SK-N-SH (cell line): ENCODE results near the gene SLC34A3. TPM values are rescaled to one million over a fixed set of nuclear protein-coding genes. Genes with fewer than 3 reads are reported as not detected.

Source experiments
- CTCF ChIA-PET: fragments of 300-600, 350-600 bp; formaldehyde crosslinking; extraction: SDS; loops from one replicate; lab custom pipeline; 2021; lab: Yijun Ruan, JAX
- POLR2A ChIA-PET: fragments of 350-600 bp; sonication (Branson Sonifier 250); formaldehyde crosslinking; extraction: SDS; loops from one replicate; lab custom pipeline; 2020; ENCODE audit warnings: antibody characterized with exemption, inconsistent platforms; lab: Yijun Ruan, JAX
- DNase-seq: peaks from one replicate; pipeline ENCODE4 v3.0.0; 2012
- H2AFZ ChIP-seq: fragments of 200-600 bp; sonication (generic); 2 replicates; pipeline ENCODE4 v1.8.1; 2016; ENCODE audit warnings: antibody characterized with exemption, mild to moderate bottlenecking, low read depth
- H3F3A ChIP-seq: fragments of 200-600 bp; sonication (generic); replicated peaks from 2 replicates; pipeline ENCODE3; 2016; ENCODE audit warnings: antibody characterized with exemption, mild to moderate bottlenecking; ENCODE audit not compliant: insufficient read depth
- H3K27ac ChIP-seq, 2 experiments: fragments of 200-500 bp in 1 of 2; fragments of 200-600 bp in 1 of 2; sonication (Bioruptor generic) in 1 of 2; sonication (generic), shearing (Covaris generic) in 1 of 2; 2 replicates each; pipeline versions ENCODE4 v1.5.1 to v1.6.1; 2014 to 2016; ENCODE audit warnings: low read depth in 2 of 2, inconsistent platforms in 1 of 2, low read length in 1 of 2, mild to moderate bottlenecking in 1 of 2, mixed read lengths in 1 of 2
- H3K27me3 ChIP-seq: fragments of 200-600 bp; sonication (generic), shearing (Covaris generic); 2 replicates; pipeline ENCODE4 v1.6.1; 2016; ENCODE audit warnings: mixed run types; ENCODE audit not compliant: insufficient read depth
- H3K36me3 ChIP-seq, 2 experiments: fragments of 200-500 bp in 1 of 2; fragments of 200-600 bp in 1 of 2; sonication (Bioruptor generic) in 1 of 2; sonication (generic) in 1 of 2; replicated peaks in 1 of 2; 2 replicates each; pipeline versions ENCODE3 to v1.5.1; 2014 to 2016; ENCODE audit warnings: low read length in 1 of 2, mild to moderate bottlenecking in 1 of 2; ENCODE audit not compliant: insufficient read depth in 2 of 2, control insufficient read depth in 1 of 2
- H3K4me1 ChIP-seq, 2 experiments: fragments of 200-500 bp in 1 of 2; fragments of 200-600 bp in 1 of 2; sonication (Bioruptor generic) in 1 of 2; sonication (generic), shearing (Covaris generic) in 1 of 2; 2 replicates each; pipeline versions ENCODE4 v1.5.1 to v1.6.1; 2014 to 2016; ENCODE audit warnings: low read depth in 1 of 2, low read length in 1 of 2, mixed run types in 1 of 2; ENCODE audit not compliant: insufficient read depth in 2 of 2, control insufficient read depth in 1 of 2
- H3K4me2 ChIP-seq: fragments of 200-600 bp; sonication (generic), shearing (Covaris generic); 2 replicates; pipeline ENCODE4 v1.6.1; 2017; ENCODE audit warnings: mixed run types
- H3K4me3 ChIP-seq, 2 experiments: fragments of 200-500 bp in 1 of 2; fragments of 200-600 bp in 1 of 2; sonication (Bioruptor generic) in 1 of 2; sonication (generic), shearing (Covaris generic) in 1 of 2; 2 replicates each; pipeline versions ENCODE4 v1.5.1 to v1.8.1; 2014 to 2016; ENCODE audit warnings: low read depth in 2 of 2, inconsistent platforms in 1 of 2, low read length in 1 of 2, mild to moderate bottlenecking in 1 of 2, mixed read lengths in 1 of 2, moderate library complexity in 1 of 2
- H3K79me2 ChIP-seq: fragments of 200-600 bp; sonication (generic); 2 replicates; pipeline ENCODE4 v1.8.1; 2017; ENCODE audit warnings: mild to moderate bottlenecking; ENCODE audit not compliant: insufficient read depth
- H3K9ac ChIP-seq: fragments of 200-600 bp; sonication (generic); 2 replicates; pipeline ENCODE4 v1.6.1; 2017; ENCODE audit warnings: mixed run types
- H3K9me2 ChIP-seq: fragments of 200-600 bp; sonication (generic); 2 replicates; pipeline ENCODE4 v1.6.1; 2017; ENCODE audit warnings: mixed run types
- H3K9me3 ChIP-seq: fragments of 200-600 bp; sonication (generic); 2 replicates; pipeline ENCODE4 v1.6.1; 2017; ENCODE audit warnings: mixed run types, mild to moderate bottlenecking, moderate library complexity
- H4K20me1 ChIP-seq: fragments of 200-600 bp; sonication (generic); 2 replicates; pipeline ENCODE4 v1.6.1; 2017; ENCODE audit warnings: mild to moderate bottlenecking, mixed run types; ENCODE audit not compliant: insufficient read depth
- CHD2 ChIP-seq: fragments of 150-350 bp; IDR thresholded peaks from 2 replicates; pipeline ENCODE4 v1.6.1; 2018; ENCODE audit warnings: low read length; ENCODE audit not compliant: partially characterized antibody
- ELF1 ChIP-seq: IDR thresholded peaks from 2 replicates; pipeline ENCODE4 v1.4.0; 2012
- EZH2phosphoT487 ChIP-seq: fragments of 200-600 bp; sonication (generic); IDR thresholded peaks from 2 replicates; pipeline ENCODE4 v1.6.1; 2017; ENCODE audit warnings: low read depth, mixed run types, mild to moderate bottlenecking, antibody characterized with exemption, moderate library complexity, borderline replicate concordance
- FOXM1 ChIP-seq: IDR thresholded peaks from 2 replicates; pipeline ENCODE4 v1.4.0; 2012; ENCODE audit warnings: low read depth, mild to moderate bottlenecking
- JUND ChIP-seq: IDR thresholded peaks from 2 replicates; pipeline ENCODE4 v1.4.0; 2012
- MEF2A ChIP-seq: IDR thresholded peaks from 2 replicates; pipeline ENCODE4 v1.4.0; 2012; ENCODE audit warnings: low read depth, borderline replicate concordance
- MXI1 ChIP-seq: IDR thresholded peaks from 2 replicates; pipeline ENCODE4 v1.6.1; 2012; ENCODE audit warnings: mild to moderate bottlenecking, low read depth, low read length, improper control_type of control experiment
- NFIC ChIP-seq: IDR thresholded peaks from 2 replicates; pipeline ENCODE4 v1.4.0; 2012; ENCODE audit warnings: borderline replicate concordance
- NRF1 ChIP-seq: IDR thresholded peaks from 2 replicates; pipeline ENCODE4 v1.6.1; 2012; ENCODE audit warnings: low read depth, mild to moderate bottlenecking, low read length
- RAD21 ChIP-seq: IDR thresholded peaks from 2 replicates; pipeline ENCODE4 v1.6.1; 2012; ENCODE audit warnings: mild to moderate bottlenecking, low read length
- RFX5 ChIP-seq: IDR thresholded peaks from 2 replicates; pipeline ENCODE4 v1.6.1; 2012; ENCODE audit warnings: mild to moderate bottlenecking, improper control_type of control experiment, low read length
- RXRA ChIP-seq: IDR thresholded peaks from 2 replicates; pipeline ENCODE4 v1.4.0; 2012; ENCODE audit warnings: low read depth, mild to moderate bottlenecking, borderline replicate concordance
- SMC3 ChIP-seq: IDR thresholded peaks from 2 replicates; pipeline ENCODE4 v1.6.1; 2012; ENCODE audit warnings: low read depth, low read length, improper control_type of control experiment
- TEAD4 ChIP-seq: IDR thresholded peaks from 2 replicates; pipeline ENCODE4 v1.4.0; 2012; ENCODE audit warnings: mild to moderate bottlenecking, borderline replicate concordance; ENCODE audit not compliant: insufficient read depth
- YY1 ChIP-seq: IDR thresholded peaks from 2 replicates; pipeline ENCODE4 v1.4.0; 2012; ENCODE audit warnings: low read depth, mild to moderate bottlenecking
- WGBS: methylation state at CpG from one replicate; pipeline ENCODE4 v1.1.6; 2017; ENCODE audit warnings: low lambda C conversion rate; 5-methylcytosine and 5-hydroxymethylcytosine counted together
- polyA plus RNA-seq, 3 experiments: library from polyadenylated mRNA; depleted of rRNA; stranded (reverse); fragments of >200 nt; gene quantifications; 2 replicates each; pipeline ENCODE4 v1.2.3, GENCODE V29; 2012
- TF ChIP-seq, protein P1 (sequence below): IDR thresholded peaks from 2 replicates; pipeline ENCODE4 v1.4.0; 2012; ENCODE audit warnings: low read depth, borderline replicate concordance
- TF ChIP-seq, protein P2 (sequence below): fragments of 150-350 bp; IDR thresholded peaks from 2 replicates; pipeline ENCODE4 v1.6.1; 2016; ENCODE audit warnings: mild to moderate bottlenecking, low read depth, low read length
- TF ChIP-seq, protein P3 (sequence below): fragments of 200-600 bp; sonication (generic); IDR thresholded peaks from 2 replicates; pipeline ENCODE4 v1.6.1; 2017; ENCODE audit warnings: antibody characterized with exemption, mild to moderate bottlenecking, moderate library complexity
- TF ChIP-seq, protein P4 (sequence below): fragments of 150-350 bp; IDR thresholded peaks from 2 replicates; pipeline ENCODE4 v1.6.1; 2017; ENCODE audit warnings: antibody characterized with exemption, low read length, low read depth, borderline replicate concordance

The SLC34A3 gene
- polyA plus RNA-seq, 1 of the 3 experiments (the other 2 are of a cell fraction): not detected

DNA sequence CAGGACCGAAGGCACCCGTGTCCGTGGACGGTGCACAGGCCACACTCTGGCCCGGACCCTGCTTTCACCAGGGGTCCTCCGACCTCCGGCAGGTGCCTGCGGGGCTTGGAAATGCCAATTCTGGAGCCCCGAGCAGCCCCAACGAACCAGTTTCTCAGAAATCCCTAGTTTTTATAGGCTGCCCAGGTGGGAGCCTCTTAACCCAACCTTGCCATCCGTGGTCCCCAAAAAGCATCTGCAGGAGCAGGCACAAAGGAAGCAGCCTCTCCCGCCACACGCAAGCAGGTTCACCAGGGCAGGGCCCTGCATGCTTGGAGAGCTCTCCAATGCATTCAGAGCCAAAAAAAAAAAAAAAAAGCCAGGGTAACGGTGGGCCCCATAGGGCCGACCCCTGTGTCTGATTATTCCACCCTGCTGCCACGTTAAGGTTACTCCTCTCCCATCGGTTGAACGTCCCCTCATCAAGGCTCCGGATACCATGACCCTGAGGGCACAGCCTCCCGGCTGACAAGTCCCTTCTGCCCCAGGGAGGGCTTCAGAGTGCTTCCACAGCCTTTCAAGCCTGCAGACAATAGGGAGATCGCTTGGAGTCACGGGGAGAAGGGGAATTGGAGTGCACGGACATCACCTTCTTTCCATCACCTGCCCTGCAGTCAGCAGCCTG, 29.4 kb upstream of the SLC34A3 start:
- H3K9me2 ChIP-seq: no peaks in the 10 kb centered on the region
- POLR2A ChIA-PET: interaction anchor here (0.6 to 1.4 kb wide), 8 partner anchors 9 to 221 kb away, joined by 3 to 9 read pairs (median 4); partner anchors contain the start of gene SSNA1
- peak overlapping the region; percentile 99 for H3K4me2 ChIP-seq
- peaks cover 83% of the 10 kb centered on the region for H3K79me2 ChIP-seq
- CTCF ChIA-PET: interaction anchor here (0.9 to 1.4 kb wide), 7 partner anchors 12 to 172 kb away, joined by 3 to 6 read pairs (median 3); partner anchors contain the start of genes NRARP and UAP1L1
- TF ChIP-seq CHD2 (no peak), SMC3 (no peak), NFIC (no peak), JUND (no peak), YY1 (no peak), RAD21 (no peak), RFX5 (no peak), MXI1 (no peak), EZH2phosphoT487 (no peak), RXRA (no peak), MEF2A (no peak), ELF1 (no peak), TEAD4 (no peak), NRF1 (no peak), FOXM1 (no peak)
- TF ChIP-seq, protein P1, sequence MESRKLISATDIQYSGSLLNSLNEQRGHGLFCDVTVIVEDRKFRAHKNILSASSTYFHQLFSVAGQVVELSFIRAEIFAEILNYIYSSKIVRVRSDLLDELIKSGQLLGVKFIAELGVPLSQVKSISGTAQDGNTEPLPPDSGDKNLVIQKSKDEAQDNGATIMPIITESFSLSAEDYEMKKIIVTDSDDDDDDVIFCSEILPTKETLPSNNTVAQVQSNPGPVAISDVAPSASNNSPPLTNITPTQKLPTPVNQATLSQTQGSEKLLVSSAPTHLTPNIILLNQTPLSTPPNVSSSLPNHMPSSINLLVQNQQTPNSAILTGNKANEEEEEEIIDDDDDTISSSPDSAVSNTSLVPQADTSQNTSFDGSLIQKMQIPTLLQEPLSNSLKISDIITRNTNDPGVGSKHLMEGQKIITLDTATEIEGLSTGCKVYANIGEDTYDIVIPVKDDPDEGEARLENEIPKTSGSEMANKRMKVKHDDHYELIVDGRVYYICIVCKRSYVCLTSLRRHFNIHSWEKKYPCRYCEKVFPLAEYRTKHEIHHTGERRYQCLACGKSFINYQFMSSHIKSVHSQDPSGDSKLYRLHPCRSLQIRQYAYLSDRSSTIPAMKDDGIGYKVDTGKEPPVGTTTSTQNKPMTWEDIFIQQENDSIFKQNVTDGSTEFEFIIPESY: no peak
- TF ChIP-seq, protein P2, sequence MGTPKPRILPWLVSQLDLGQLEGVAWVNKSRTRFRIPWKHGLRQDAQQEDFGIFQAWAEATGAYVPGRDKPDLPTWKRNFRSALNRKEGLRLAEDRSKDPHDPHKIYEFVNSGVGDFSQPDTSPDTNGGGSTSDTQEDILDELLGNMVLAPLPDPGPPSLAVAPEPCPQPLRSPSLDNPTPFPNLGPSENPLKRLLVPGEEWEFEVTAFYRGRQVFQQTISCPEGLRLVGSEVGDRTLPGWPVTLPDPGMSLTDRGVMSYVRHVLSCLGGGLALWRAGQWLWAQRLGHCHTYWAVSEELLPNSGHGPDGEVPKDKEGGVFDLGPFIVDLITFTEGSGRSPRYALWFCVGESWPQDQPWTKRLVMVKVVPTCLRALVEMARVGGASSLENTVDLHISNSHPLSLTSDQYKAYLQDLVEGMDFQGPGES: no peak
- TF ChIP-seq, protein P3, sequence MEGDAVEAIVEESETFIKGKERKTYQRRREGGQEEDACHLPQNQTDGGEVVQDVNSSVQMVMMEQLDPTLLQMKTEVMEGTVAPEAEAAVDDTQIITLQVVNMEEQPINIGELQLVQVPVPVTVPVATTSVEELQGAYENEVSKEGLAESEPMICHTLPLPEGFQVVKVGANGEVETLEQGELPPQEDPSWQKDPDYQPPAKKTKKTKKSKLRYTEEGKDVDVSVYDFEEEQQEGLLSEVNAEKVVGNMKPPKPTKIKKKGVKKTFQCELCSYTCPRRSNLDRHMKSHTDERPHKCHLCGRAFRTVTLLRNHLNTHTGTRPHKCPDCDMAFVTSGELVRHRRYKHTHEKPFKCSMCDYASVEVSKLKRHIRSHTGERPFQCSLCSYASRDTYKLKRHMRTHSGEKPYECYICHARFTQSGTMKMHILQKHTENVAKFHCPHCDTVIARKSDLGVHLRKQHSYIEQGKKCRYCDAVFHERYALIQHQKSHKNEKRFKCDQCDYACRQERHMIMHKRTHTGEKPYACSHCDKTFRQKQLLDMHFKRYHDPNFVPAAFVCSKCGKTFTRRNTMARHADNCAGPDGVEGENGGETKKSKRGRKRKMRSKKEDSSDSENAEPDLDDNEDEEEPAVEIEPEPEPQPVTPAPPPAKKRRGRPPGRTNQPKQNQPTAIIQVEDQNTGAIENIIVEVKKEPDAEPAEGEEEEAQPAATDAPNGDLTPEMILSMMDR: no peak
- TF ChIP-seq, protein P4, sequence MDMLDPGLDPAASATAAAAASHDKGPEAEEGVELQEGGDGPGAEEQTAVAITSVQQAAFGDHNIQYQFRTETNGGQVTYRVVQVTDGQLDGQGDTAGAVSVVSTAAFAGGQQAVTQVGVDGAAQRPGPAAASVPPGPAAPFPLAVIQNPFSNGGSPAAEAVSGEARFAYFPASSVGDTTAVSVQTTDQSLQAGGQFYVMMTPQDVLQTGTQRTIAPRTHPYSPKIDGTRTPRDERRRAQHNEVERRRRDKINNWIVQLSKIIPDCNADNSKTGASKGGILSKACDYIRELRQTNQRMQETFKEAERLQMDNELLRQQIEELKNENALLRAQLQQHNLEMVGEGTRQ: no peak
- peak overlapping the region; percentile 46 to 87; a peak in 3 of 4 replicates for H3K27ac ChIP-seq
- H3K27me3 ChIP-seq: no peaks in the 10 kb centered on the region
- peaks cover 17 to 49% of the 10 kb centered on the region in 2 experiments; a peak in 3 of 4 replicates for H3K4me1 ChIP-seq
- peak overlapping the region; percentile 66; the same call in 1 of the 2 replicates for H3K9ac ChIP-seq
- no peak for DNase-seq
- H3F3A ChIP-seq: peaks cover 14% of the 10 kb centered on the region
- peak overlapping the region; percentile 83; the same call in 1 of the 2 replicates for H2AFZ ChIP-seq
- no peaks in the 10 kb centered on the region for H3K36me3 ChIP-seq
- 52% methylated on average over 14 of the region's 23 CpGs for WGBS
- no peaks in the 10 kb centered on the region for H3K9me3 ChIP-seq
- peak overlapping the region; percentile 70 to 83 for H3K4me3 ChIP-seq
- H4K20me1 ChIP-seq: peaks cover 28% of the 10 kb centered on the region
